ENCODE data around the gene RAPH1. TPM values are rescaled to one million over a fixed set of nuclear protein-coding genes. Genes with fewer than 3 reads are reported as not detected.

RAPH1 gene
- polyA plus RNA-seq, 1 experiment, result 3.3 TPM

DNA sequence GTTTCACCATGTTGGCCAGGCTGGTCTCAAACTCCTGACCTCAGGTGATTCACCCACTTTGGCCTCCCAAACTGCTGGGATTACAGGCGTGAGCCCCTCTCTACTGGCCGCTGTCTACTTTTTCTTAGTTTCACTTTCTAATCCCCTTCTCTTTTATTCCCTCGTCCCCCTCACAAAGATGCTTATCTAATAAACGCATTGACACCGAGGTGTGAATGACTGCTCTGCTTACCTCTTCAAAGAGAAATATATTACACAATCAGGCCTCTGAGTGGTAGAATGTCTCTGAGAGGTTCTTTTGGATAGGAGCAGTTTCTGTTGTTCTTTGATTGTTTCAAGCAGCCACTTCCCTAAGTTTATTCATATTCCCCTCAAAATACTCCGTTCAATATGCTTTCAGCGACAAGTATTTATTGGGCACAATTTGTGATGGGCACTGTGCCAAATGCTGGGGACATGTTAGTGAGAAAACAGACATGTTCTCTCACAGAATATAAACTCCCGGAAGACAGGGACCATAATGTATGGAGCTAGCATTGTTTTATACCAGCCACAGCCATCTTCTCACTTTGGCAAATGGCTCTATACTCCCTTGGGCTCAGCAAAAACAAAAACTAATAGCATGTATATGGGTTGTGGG is 34.7 kb upstream of the RAPH1 start:
- H3K4me3 ChIP-seq (ENCODE audit: low read depth, low read length), result no peak overlapping the region
- TF ChIP-seq, protein P1, sequence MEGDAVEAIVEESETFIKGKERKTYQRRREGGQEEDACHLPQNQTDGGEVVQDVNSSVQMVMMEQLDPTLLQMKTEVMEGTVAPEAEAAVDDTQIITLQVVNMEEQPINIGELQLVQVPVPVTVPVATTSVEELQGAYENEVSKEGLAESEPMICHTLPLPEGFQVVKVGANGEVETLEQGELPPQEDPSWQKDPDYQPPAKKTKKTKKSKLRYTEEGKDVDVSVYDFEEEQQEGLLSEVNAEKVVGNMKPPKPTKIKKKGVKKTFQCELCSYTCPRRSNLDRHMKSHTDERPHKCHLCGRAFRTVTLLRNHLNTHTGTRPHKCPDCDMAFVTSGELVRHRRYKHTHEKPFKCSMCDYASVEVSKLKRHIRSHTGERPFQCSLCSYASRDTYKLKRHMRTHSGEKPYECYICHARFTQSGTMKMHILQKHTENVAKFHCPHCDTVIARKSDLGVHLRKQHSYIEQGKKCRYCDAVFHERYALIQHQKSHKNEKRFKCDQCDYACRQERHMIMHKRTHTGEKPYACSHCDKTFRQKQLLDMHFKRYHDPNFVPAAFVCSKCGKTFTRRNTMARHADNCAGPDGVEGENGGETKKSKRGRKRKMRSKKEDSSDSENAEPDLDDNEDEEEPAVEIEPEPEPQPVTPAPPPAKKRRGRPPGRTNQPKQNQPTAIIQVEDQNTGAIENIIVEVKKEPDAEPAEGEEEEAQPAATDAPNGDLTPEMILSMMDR (IDR thresholded peaks at IDR 0.05; ENCODE audit: insufficient read depth, low read depth, low read length), result no peak
- POLR2A ChIA-PET, result no interaction called here
- DNase-seq (ENCODE audit: low read depth), result no peak
- no peaks in the 10 kb centered on the region for H3K36me3 ChIP-seq (ENCODE audit: control insufficient read depth, insufficient read depth, low read length)
- no peaks in the 10 kb centered on the region for H3K27me3 ChIP-seq (ENCODE audit: control insufficient read depth, insufficient read depth, low read length)
- CTCF ChIA-PET, result no interaction called here

DNA sequence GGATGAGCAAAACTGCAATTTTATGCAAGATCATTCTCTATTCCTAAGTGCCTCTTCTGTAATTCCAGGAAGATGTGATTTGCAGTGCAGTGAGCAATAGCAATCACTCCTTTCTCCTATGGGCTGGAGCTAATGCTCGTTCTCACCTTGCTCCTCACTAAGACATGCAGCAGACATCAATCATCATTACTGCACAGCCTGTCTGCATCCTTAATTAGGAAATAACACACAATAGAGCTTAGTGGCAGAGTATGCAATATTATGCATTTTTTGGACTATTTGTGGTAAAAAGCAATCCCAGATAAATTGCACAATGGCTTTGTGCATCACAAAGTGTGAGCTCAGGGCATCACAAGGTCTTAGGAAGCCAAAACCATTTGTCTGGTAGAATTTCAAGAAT is 32.6 kb upstream of the RAPH1 start:
- ChIA-PET CTCF (interaction anchor here (1.2 kb wide), 1 partner anchor 12 kb away, joined by 3 read pairs; no protein-coding TSS in a partner anchor), POLR2A (no interaction called here)
- Histone ChIP-seq H3K4me3 (ENCODE audit: low read depth, low read length) (no peak overlapping the region), H3K36me3 (ENCODE audit: control insufficient read depth, insufficient read depth, low read length) (no peaks in the 10 kb centered on the region), H3K27me3 (ENCODE audit: control insufficient read depth, insufficient read depth, low read length) (no peaks in the 10 kb centered on the region)
- TF ChIP-seq, protein P1 (IDR thresholded peaks at IDR 0.05; ENCODE audit: insufficient read depth, low read depth, low read length), result no peak
- DNase-seq (ENCODE audit: low read depth), result no peak

DNA sequence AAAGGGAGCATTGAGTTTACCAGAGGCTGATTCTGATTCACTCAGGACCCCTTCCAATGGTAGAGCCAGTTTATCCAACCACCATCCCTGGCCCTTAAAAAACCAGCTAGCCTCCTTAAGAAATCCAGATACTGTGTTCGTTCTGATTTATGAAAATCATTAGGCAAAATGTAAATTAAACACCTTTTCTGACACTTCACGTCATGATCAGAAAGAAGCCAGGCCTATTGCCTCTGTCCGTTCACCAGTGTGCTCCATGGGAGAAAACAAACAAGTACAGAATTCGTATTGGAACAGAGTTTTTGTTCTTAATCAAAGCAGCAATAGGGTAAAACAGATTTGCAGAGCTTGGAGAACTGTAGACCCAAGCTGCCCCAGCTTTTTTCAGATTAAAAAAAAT is 31.1 kb upstream of the RAPH1 start:
- CTCF ChIA-PET, result interaction anchor here (0.7 kb wide), 1 partner anchor 249 kb away, joined by 3 read pairs; no protein-coding TSS in a partner anchor
- POLR2A ChIA-PET, result interaction anchor here (0.7 to 1.0 kb wide), 2 partner anchors 14 to 17 kb away, joined by 3 to 4 read pairs; no protein-coding TSS in a partner anchor
- H3K4me3 ChIP-seq (ENCODE audit: low read depth, low read length), result no peak overlapping the region
- no peaks in the 10 kb centered on the region for H3K36me3 ChIP-seq (ENCODE audit: control insufficient read depth, insufficient read depth, low read length)
- H3K27me3 ChIP-seq (ENCODE audit: control insufficient read depth, insufficient read depth, low read length), result no peaks in the 10 kb centered on the region
- TF ChIP-seq, protein P1 (IDR thresholded peaks at IDR 0.05; ENCODE audit: insufficient read depth, low read depth, low read length), result no peak
- no peak for DNase-seq (ENCODE audit: low read depth)

DNA sequence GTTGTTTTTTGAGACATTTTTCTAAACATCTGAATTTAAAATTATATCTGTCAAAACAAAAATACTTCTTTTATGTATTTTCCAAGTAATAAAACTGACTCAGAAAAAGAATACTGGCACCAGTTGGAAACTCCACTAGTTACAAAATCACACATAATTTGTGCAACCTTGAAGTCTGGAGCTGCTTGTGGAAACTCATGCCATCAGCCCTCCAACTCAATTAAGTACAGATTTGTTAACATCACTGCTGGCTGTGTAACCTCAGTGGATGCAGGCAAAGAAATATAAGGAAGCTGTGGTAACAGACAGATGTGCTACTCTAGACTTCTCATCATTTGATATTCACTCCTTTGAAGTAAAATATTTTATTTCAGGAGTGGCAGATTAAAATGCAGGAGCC is 30.0 kb upstream of the RAPH1 start:
- CTCF ChIA-PET, result interaction anchor here (0.5 kb wide), 1 partner anchor 269 kb away, joined by 3 read pairs; no protein-coding TSS in a partner anchor

DNA sequence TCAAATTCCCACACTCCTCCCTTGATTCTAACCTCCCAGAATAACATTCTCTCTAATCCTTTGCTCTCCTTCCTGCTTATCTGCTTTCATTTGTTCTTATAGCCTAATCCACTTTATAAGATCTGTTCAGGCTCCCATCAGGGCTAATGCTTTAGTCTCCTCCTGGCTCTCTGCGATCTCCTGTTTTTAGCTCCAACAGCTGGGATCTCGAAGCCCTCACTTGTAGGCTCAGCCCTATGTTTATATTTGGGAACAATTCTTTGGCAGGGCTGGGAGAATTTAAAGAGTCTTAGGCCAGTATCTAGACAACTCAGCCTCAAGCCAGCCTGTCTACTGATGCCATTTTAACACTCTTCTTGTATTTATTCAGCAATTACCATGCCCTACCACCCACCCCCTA is 27.2 kb upstream of the RAPH1 start:
- Histone ChIP-seq H3K4me3 (ENCODE audit: low read depth, low read length) (no peak overlapping the region), H3K27me3 (ENCODE audit: control insufficient read depth, insufficient read depth, low read length) (no peaks in the 10 kb centered on the region), H3K36me3 (ENCODE audit: control insufficient read depth, insufficient read depth, low read length) (no peaks in the 10 kb centered on the region)
- TF ChIP-seq, protein P1 (IDR thresholded peaks at IDR 0.05; ENCODE audit: insufficient read depth, low read depth, low read length), result no peak
- POLR2A ChIA-PET, result no interaction called here
- CTCF ChIA-PET, result no interaction called here
- no peak for DNase-seq (ENCODE audit: low read depth)

More for the DNA sequence above, 30.0 kb upstream of the RAPH1 start:
- no peaks in the 10 kb centered on the region for H3K36me3 ChIP-seq (ENCODE audit: control insufficient read depth, insufficient read depth, low read length)
- TF ChIP-seq, protein P1 (IDR thresholded peaks at IDR 0.05; ENCODE audit: insufficient read depth, low read depth, low read length), result no peak
- no peak for DNase-seq (ENCODE audit: low read depth)
- no peak overlapping the region for H3K4me3 ChIP-seq (ENCODE audit: low read depth, low read length)
- POLR2A ChIA-PET, result interaction anchor here (0.6 kb wide), 1 partner anchor 103 kb away, joined by 4 read pairs; no protein-coding TSS in a partner anchor
- no peaks in the 10 kb centered on the region for H3K27me3 ChIP-seq (ENCODE audit: control insufficient read depth, insufficient read depth, low read length)

Data from BJ (cell line).